Inflammatory macrophage (primary cell): Measurements from ENCODE around the gene TSSC4.

Experiments used
- DNase-seq, 2 donors: peaks; one replicate each; pipeline ENCODE4 v3.0.0-alpha.2; 2020 to 2022

Gene TSSC4

DNA sequence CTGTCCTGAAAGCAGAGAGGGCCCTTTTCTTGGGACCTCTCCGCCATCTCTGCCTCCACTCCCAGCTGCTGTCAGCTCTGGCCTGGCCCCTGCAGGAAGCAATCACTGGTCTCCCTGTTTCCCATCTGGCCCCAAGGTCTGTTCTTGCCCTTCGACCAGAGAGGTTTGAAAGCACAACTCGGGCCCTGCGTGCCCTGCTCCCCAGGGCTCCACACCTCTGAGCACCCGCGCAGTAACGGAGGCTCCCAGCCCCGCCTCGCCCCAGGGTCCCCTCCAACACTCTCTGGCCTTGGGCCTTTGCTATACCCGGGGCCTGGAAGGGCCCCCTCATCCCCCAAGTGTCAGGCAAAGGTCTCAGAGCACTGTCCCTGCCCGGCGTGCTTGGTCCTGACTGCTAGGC is 31.2 kb upstream of the TSSC4 start:
- DNase-seq = no peak

DNA sequence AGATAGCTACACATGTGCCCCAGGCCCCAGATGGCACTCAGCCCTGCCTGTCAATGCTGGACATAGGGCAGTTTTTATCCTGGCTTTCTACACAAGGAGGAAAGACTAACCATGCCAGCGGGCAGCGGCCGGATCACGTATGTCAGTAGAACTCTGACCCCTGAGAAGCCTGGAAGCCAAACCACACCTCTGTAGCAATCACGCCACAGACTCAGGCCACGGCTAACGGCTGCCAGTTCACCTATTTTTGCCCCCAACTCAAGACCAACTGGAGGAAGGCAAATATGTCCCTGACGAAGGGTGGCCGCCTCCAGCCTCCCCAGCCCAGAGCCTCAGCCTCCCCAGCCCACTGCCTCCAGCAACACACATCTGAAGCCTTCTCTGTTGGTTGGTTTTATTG is 30.7 kb upstream of the TSSC4 start:
- no peak for DNase-seq

DNA sequence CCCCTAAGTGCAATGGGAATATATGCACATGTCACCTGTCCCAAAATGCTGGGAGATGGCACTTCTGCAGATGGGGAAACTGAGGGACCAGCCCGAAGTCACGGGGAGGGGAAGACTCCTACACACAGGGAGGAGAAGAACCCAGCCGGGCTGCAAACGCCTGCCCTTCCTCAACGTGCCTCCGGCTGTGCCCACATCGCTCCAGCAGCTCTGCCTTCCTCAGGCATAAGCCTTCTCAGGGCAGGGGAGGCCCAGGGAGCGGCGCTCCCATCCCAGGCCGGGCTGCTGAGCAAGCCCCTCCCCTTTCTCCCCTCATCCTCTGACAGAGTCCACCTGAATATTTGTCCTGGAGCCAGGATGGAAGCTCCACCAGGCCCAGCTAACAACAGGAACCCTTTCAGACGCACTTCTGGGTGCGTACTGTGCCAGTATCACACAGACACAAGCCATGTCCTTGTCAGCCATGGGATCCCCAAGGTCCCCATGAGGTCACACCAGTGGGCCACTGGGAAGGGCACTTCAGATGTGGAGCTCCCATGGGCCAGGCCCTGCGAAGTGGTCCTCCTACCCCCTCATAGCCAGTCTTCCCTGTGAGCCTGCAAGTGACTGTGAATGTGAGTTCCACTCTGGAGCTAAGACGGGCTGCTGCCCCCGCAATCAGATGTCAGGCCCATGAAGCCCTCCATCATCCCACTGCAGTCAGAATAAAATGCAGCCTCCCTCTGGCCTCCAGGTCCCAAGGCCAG is 25.9 kb upstream of the TSSC4 start:
- DNase-seq = no peak

DNA sequence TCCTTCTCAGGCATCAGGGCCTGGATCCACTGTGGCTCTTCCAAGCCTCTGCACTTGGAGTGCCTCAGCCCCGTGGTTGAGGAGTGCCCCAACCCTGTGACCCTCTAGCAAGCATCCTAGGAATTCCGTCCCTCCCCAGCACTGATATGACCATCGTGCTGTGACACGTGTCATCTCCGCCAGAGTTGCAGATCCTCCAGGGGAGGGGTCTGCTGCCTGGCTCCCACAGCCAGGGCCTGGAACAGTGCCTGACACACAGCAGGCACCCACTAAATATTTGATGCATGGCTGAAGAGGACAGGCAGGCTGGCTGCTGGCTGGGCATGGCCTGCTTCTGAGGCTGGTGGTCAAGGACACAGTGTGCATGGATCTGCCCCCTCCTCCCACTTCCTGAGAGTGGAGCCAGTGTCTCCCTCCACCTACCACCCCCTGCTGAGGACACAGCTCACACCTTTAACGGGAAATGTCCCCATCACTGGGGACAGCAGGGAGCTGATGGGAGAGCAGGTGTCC is 25.2 kb upstream of the TSSC4 start:
- DNase-seq = no peak

DNA sequence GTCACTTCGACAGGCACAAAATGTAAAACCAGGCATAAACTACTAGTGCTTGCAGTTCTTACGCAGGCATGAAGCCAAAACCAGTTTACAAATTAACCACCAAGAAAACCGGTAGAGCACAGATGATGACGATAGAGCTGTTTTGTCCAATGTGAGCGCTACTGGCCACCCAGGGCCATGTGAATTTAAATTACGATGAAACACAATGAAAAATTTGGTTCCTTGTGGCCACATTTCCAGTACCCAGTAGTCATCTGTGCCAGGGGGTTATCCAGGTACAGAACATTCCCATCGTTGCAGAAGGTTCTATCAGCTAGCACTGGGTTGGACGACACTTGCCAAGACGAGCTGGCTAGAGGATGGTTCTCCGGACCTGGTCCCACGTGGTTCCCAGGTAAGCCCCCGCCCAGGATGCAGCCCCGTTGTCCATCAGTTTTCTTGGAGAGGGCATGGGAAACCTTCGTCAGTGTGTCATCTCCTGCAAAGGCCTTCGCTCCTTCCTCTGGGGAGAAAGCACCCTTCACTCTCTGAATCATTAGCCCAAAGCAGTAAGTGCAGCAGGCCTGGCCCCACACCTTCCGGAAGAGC is 24.5 kb upstream of the TSSC4 start:
- no peak for DNase-seq

DNA sequence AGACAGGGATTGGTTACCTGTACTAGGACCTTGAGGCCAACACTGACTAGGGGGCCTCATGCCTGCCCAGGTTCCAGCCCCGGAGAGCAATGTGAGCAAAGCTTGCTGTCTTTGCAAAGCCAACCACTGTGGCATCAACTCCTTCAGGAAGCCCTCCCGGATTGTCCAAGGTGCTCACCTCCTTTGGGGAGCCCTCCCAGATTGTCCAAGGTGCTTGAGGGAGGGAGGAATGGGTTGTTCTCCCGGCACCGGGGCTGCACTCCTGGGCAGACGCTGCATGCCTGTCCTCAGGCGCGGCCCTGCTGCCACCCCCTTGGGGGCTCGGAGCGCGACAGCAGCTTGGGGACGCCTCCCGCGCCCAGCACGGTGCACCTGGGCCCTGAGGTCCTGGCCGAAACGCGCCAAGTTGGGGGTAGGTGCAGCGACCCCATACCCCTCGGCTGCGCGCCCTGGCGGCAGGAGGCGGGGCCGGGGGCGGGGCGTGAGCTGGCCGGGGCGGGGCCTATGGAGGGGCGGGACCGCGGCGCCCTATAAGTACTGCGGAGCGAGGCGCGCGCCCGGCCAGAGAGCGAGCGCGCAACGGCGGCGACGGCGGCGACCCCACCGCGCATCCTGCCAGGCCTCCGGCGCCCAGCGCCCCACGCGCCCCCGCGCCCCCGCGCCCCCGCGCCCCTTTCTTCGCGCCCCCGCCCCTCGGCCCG is 23.6 kb upstream of the TSSC4 start, which contains the start of gene CD81:
CD81 (plus strand) TSS at position 560 of the 701 bp plus-strand sequence. CDS start 240 bp downstream, outside the sequence.
- DNase-seq = peak; percentile 25 to 61

DNA sequence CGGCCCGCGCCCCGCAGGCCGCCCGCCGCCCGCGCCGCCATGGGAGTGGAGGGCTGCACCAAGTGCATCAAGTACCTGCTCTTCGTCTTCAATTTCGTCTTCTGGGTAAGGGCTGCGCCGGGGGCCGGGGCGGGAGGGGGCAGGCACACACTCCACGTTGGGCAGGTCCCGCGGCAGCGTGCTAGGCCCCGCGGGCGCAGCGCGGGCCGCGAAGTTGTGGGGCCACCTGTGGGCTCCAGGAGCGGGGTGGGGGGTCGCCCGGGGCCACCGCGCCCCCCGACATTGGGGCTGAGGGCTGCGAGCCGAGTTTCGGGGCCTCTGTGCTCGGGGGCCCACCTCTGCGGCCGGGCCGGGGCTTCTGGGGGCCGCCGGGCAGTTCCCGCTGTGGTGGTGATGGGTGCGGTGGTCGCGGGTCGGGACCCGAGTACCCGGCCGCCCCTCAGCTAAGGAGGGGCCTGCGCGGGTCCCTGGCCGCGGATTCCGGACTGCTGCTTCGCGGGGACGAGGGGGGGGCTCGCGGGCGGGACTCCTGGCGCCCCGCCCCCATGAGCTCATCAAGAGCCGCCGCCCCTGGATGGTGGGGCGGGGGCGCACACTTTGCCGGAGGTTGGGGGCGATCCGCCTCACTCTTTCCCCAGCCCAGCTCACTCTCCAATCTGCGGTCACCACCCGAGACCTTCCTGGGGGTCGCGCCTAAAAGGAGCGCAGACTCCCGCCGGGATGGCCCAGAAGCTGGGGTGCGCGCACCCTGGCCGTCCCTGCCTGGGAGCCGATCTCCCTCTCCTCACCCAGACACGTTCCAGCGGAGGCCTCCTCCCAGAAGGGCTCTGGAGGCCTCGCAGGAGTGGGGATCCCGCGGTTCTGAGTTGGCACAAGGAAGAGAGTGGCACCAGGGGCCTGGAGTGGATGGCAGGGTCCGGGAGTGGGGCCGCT is 22.8 kb upstream of the TSSC4 start:
- peak in 1 of 2 donors; percentile 42 for DNase-seq

DNA sequence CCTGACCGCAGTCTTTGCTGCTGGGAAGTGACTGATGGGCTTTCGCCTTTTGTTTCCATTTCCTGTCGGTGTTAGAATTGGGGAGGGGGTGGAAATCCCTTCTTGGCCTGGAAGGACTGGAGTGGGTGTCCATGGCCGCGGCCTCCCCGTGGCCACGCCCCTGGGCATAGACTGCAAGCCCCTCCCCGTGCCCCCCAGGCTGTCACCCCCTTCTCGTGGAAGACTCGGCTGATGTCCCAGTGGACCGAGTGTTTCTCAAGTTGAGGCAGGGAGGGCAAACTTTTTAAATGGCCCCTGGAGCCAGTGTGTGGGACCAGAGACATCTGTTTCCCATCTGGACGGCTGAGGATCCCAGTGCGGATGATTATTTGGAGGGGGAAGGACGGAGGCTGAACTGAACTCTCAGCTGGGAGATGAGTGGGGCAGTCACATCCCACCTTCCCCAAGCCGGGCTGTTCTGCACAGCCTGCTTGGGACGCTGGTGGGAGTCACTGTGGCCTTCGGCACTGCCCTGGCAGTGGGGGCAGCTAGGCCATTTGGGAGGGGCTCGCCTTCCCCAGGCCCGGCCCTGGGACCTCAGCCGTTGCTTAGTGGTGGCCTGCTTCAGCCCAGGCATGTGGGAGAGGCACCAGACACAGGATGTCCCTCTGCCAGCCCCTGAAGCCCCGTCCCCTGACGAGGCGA is 21.9 kb upstream of the TSSC4 start:
- DNase-seq = no peak

DNA sequence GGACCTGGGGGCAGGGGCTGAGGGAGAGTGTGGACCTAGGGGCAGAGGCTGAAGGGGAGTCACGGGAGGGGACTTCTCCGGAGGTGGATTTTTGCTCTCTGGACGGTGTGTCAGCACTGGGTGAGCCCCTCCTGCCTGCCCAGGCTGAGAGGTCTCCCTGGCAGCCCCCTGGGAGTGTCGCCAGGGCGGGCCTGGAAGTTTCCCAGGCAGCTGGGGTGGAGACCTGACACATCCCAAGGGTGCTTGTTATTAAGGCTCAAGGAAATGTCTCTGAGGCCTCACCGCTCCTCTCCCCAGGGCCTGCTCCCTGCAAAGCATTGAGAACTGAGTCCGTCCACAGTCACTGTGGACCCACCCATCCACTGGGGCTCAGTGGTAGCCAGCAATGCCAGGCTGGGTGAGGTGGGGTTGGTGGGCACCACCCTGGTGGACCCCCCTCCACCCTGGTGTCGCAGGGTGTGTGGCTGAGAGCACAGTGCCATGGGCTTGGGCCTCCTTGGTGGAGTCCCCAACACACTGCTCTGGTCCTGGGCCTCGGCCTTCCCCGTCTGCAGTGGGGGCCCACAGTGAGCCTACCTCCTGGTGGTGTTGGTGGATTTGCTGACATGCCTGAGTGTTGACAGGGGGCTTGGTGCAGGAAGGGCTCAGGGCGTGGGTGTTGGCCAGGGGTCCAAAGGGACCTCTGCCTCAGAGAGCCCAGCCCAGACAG is 20.9 kb upstream of the TSSC4 start:
- no peak for DNase-seq

DNA sequence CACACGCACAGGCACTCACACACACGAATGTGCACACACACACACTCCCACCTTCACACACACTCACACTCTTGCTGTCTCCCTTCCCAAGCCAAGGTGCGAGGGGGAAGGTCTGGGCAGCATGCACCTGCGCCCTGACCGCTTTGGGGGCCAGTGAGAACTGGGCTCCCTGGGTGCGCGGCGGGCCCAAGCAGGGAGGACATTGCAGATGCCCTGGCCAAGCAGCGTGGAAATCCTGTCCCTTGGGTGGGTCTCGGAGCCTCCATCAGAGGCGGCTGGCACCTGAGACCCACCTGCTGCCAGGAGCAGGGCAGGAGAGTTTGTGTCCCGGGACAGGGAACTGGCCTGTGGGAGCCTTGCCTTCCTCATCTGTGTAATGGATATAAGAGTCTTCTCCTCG is 20.2 kb upstream of the TSSC4 start:
- no peak for DNase-seq

DNA sequence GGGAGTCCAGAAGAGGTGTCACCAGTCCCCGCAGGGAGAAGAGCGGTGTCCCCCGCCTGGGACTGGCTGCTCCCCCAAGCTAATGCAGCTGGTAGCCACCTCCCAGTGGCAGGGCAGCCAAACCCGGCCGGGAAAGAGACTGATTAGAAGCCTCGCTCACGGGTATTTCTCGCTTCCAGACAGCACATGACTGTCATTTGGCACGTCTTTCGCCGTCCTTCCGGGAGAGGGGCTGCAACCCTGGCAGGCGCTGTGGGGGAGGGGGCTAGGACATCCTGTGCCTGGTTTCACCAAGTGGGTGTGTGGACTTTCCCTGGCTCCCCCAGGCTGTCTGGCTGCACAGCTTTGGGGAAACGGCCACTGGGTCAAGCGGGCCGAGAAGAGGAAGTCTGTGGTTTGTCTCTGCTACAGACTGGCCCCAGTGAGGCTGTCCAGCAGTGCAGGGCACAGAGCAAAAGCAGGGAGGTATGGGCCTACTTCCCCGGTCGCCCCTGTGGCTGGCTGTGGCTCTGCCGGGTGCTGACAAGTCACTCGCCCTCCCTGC is 19.7 kb upstream of the TSSC4 start:
- DNase-seq = peak; percentile 97 to 98

DNA sequence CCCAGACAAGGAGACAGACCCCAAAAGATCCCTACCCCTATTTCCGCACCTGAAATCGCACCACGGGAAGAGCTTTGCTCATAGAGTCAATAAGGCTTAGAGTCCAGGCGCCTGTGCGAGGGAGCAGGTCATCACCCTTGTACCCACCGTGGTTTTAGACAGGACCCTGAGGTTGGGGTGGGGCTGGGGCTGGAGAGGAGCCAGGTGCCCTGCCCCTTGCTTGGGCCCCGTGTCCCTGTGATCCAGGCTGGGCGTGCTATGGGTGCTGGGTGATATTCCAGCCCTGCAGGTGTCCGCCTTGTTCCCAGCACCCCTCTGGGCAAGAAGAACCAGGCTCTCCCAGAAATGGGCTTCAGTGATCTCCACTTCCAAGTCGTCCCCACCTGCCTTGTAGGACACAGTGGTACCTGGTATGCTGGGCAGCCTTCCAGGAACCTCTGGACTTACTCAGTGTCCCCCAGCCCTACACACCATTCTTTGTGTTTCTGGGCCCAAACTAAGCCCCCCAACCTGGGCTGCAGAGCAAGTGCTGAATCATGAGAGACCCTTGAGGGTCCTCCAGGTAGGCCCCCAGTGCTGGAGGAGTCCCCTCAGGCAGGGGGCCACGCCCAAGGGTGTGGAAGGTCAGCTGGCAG is 18.9 kb upstream of the TSSC4 start:
- DNase-seq = no peak

DNA sequence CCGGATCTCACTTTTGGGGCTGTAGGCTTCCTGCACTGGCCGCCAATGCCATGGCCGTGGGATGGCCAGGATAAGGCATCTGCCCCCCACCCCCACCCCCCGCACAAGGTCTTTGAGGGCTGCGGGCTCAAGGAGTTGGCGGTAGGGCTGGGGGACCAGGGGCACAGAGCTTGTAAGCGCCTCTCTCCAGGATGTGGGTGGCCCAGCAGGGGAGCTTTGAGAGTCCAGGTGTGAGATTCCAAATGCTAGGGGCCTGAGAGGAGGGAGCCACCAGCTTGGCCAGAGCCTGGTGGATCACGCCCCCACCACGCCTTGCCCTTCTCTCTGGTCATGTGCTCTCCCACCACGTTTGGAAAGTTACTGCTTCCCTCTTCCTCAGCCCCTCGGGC is 18.4 kb upstream of the TSSC4 start:
- peak; percentile 13 to 51 for DNase-seq

DNA sequence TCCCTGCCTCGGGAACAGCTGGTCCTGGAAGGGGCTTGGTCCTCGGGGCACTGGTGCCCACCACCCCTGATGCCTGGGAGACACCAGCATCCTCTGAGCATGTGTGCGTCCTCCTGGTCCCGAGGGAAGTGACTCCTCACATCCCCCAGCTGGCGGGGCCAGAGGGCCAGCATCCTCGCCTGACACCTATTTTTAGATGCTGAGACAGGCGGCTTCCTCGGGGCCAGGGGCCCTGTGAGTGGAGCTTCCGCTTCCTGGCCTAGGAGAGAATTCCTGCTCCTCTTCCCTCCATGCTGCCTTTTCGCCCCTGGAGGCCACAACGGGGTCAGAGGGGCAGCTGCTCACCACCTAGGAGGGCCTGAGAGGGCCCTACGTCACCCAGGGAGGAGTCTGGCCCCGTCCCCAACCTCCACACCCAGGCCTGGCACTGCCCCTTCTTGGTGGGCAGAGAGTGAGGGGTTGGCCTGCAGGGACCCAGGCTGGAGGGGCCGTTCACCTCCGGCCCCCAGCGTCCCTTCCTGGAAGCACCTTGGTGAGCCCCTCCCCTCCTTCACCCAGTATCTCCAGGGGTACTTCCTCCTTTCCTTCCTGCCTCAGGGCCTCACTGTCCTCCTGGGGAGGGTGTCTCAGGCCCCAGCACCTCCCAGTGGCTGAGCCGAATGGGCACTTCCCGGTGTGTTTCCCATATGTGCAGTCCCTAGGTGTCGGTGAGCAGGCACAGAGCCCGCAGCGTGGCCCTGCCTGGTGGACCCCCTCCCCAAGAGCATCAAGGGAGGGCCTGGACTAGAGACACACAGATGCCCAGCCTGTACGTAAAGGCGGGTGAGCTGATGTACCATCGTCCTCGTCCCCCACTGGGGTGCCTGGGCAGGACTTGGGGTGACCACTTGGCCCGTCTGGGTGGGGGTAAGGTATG is 17.4 kb upstream of the TSSC4 start:
- DNase-seq = peak; percentile 17 to 75

DNA sequence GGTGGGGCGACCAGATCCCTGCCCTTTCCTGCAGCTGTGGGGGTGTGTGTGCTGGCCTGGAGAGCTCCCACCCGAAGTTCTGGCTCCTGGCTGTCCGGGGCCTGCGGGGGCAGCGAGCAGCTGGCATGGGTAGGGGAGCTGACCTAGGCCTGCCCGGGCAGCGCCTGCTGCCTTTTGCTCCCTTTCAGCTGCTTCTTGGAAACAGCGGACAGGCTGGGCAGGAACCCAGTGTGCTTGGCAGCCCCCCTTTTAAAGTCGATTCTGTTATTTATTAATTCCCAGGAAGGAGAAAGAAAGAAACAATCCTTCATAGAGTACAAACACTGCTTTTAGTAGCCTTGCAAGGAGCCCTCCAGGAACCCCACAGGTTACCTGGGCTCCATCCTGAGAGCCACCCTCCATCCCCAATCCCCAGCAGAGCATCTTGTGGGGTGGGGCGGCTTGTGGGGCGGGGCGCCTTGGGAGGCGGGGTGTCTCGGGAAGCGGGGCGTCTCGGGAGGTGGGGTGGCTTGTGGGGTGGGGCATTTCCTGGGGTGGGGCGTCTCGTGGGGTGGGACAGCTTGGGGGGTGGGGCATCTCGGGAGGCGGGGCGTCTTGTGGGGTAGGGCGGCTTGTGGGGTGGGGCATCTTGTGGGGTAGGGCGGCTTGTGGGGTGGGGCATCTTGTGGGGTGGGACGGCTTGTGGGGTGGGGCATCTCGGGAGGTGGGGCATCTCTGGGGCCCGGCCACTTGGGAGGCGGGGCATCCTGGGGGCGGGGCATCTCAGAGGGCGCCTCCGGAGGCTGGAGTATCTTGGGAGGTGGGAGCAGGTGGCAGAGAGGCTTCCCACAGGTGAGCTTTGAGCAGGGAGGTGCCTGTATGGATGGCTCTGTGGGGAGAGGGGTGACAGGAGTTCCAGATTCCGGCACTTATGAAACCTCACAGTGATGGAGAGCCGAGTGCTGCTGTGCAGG is 16.4 kb upstream of the TSSC4 start:
- no peak for DNase-seq

DNA sequence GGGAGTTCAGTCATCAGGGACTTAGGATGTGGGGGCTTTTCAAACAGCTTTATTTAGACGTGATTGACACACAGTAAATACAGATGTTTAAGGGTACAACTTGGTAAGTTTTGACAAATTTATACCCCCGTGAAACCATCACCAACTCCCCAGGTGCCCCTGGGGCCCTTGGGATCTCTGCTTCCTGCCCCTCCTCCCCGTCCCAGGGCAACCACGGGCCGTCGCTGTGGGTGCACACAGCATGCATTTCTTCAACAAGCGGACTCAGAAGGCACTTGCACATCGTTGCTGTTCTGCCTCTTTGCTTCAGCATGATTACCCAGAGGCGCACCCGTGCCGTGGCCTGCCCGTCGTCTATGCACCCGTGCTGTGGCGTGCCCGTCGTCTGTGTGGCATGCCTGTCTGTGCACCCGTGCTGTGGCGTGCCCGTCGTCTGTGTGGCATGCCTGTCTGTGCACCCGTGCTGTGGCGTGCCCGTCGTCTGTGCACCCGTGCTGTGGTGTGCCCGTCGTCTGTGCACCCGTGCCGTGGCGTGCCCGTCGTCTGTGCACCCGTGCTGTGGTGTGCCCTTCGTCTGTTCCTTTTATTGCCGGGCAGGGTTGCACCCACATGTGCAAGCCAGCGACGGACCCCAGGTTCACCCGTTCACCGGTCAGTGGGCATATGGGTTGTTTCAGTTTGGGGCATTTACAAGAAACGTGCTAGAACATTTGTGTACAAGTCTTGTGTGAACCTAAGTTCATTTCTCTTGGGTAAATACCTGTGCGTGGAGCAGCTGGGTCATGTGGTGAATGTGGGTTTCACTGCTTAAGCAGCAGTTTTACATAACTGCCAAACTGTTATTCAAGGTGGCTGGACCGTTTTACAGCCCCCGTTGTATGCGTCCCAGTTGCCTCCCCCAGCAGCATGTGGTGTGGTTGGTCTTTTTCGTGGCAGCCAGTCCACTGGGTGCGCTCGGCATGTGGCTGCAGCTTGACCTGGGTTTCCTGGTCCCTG is 15.1 kb upstream of the TSSC4 start:
- no peak for DNase-seq

DNA sequence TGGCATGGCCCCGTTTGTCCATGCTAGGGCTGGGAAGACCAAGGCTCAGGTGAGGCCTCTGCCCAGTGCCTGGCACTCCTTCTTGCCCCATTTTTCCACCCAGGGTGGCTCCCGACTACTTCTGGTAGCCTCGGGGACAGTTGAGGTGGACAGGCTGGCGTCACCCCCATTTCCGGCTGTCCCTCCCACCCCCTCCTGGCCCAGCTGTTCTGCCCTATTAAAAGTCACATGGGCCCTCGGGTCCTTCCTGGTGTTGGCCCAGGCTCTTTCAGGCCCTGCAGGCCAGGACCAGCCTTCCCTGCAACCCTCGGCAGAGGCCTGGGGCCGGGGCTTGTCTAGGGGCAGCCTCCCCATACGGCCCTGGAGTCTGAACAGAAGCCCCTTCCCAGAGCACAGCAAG is 14.0 kb upstream of the TSSC4 start:
- DNase-seq = no peak
